Stimulated activated CD4-positive, alpha-beta T cell treated with anti-CD3 and anti-CD28 coated beads, Interleukin-12 subunit alpha, Interleukin-12 subunit beta, amount 100 ng/mL, for 24 hours (primary cell): ENCODE results near the gene PACS2.
"Not testable (repeated sequence)": the region's sequence is repeated elsewhere in the genome, so short reads cannot be mapped to it uniquely, and the experiment has no call there.

Experiments
- DNase-seq, 2 experiments: peaks; one replicate each; pipeline ENCODE4 v3.0.0-alpha.2; 2020; ENCODE audit warnings: low read depth in 2 of 2

The PACS2 gene

DNA sequence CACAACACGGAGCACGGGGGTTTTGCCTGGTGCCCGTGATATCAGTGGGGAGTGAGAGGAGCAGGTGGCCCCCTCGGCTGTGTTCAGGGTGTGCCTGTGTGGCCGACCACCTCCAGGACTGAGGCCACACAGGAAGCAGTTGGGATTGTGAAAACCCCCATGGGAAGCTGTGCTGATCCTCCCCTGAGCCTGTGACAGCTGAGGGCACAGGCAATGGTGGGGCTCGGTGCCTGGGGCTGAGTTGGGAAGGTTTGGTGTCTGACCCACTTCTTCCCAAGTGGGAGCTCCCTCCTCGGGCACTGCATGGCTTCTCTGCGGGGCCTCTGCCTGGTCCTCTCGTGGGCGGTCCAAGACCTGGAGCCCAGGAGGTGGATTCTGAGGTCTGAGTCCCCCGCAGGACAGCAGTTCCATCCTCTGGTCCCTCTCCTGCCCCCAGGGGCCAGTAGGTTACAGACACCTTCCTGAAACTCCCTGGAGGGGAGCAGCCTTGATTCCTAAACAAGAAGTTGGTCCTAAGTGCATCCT, 17.9 kb downstream of the PACS2 start:
- DNase-seq = no peak

- DNase-seq = no peak
These were observed 18.5 kb downstream of the PACS2 start for GRCh38 chr14:105333020-105333490.

- DNase-seq = no peak
These were observed 19.2 kb downstream of the PACS2 start for GRCh38 chr14:105333613-105334364.

GRCh38 chr14:105334383-105335230, 20.1 kb downstream of the PACS2 start:
- DNase-seq = no peak

DNA sequence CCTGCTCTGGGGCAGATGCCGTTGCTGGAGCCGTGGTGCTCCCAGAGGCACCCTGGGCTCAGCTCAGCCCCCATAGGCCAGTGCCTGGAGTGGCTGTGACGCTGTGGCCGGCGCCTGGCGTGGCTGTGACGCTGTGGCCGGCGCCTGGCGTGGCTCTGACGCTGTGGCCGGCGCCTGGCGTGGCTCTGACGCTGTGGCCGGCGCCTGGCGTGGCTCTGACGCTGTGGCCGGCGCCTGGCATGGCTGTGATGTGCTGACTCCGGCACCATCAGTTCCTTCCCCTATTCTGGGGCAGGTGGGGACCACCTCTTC, 20.6 kb downstream of the PACS2 start:
- not testable (repeated sequence) for DNase-seq

DNA sequence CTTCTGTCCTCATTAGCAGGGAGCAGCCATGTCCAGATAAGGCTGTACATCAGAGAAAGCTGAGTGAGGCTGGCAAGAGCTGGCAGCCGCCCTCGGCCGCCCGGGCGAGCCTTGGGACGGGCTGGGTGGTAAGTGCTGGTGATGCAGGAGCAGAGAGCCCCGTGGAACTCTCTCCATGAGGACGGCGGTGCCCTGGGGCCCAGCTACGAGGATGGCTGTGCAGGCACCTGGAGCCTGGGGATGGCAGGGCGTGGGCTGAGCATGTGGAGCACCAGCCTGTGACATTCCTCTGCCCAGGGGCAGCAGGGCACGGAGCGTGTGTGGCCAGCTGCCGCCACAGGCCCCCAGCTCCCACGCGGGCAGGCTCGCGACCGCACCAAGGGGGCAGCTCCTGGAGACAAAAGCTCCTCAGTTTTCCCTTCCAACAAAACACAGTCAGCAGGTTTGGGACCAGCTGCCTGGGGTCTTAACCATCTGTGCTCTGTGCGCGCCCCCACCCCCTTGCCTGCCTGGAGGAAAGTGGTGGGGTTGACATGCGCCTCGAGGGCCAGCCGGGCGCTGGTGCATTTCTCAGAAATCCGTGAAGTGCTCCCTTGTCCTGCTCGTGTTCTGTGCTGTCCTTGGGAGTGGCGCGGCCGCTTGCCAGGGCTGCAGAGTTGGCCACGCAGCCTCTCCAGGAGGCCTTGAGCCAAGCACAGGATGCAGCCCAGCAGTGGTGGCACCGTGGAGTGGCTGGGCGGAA, 21.4 kb downstream of the PACS2 start:
- no peak for DNase-seq

DNA sequence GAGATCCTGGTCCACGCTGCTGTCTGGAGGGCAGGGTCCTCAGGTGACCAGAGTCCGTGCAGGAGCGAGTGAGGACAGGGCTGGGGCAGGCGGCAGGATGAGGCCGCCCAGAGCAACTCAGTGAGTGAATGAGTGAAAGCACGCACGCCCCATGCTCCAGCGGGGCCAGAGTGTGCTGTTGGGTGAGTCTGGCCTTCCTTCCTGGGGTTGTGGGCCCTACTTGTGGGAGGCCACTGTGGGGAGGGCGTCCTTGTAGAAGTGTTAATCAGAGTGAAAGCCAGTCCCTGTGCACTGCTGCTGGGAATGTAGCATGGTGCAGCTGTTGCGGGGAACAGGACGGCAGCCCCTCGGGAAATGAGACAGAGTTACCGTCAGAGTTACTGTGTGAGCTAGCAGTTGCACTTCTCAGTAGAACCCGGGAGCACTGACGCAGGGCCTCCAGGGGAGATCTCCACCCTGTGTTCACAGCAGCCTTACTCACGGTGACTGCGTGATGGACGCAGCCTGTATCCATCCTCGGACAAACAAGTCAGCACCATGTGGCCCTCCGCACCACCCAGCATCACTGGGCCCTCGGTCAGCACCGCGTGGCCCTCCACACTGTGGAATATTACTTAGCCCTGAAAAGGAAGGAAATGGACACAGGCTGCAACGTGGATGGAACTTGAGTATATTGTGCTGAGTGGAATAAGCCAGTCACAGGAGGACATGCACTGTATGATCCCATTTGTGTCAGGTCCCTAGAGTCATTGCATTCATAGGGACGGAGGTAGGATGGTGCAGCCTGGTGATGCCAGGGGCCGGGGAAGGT, 22.1 kb downstream of the PACS2 start:
- no peak for DNase-seq

DNA sequence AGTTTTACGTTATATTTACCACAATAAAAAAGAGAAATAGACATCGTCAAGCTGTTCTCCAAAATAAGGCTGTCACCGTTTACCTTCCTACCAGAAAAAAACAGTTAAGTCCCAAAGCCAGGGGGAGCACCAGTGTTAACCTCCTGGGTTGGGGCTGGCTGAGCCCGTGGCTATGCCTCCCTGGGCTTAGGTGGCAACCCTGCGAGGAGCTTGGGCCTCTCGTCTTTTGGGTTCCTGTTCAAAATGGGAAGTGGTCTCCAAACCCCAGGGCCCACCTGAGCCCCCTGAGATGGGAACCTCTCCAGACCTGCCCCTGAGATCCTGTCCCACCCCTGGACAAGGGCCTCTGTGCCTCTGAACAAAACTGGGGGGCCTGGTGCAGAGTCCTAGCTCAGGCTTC, 22.9 kb downstream of the PACS2 start:
- no peak for DNase-seq

GRCh38 chr14:105337966-105338741, 23.6 kb downstream of the PACS2 start:
- no peak for DNase-seq

GRCh38 chr14:105340821-105341733, 26.5 kb downstream of the PACS2 start:
- no peak for DNase-seq

GRCh38 chr14:105343194-105343593, 28.6 kb downstream of the PACS2 start:
- no peak for DNase-seq

GRCh38 chr14:105346200-105346533, 31.6 kb downstream of the PACS2 start:
- DNase-seq = no peak

DNA sequence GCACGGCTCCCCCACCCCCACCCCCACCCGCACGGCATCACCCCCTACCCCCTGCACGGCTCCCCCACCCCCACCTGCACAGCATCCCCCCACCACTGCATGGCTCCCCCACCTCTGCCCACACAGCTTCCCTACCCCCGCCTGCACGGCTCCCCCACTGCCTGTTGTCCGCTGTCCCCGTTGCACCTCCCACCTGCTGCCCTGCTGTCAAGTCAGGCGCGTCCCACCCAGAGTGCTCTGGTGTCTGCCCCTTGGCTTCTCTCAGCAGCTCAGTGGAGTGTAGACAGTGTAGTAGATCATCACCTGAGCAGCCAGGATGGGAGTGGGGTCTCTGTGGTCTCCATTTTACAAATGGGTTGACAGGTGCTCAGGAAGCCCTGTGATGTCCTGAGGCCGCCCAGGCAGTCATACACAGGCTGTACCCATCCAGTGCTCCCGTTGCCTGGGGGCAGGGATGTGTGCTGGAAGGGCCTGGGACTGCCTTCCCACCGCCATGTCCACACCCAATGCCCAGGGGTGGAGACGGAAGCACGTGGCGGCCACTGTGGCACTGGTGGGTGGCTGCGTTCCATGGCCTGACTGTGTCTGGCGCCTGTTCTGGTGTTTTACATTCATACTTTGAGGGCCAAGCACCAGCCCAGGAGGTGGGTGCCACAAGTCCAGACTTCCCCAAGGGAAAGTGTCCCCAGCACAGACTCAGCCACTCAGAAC, 32.5 kb downstream of the PACS2 start:
- DNase-seq = no peak

GRCh38 chr14:105347587-105347968, 33.0 kb downstream of the PACS2 start:
- no peak for DNase-seq

DNA sequence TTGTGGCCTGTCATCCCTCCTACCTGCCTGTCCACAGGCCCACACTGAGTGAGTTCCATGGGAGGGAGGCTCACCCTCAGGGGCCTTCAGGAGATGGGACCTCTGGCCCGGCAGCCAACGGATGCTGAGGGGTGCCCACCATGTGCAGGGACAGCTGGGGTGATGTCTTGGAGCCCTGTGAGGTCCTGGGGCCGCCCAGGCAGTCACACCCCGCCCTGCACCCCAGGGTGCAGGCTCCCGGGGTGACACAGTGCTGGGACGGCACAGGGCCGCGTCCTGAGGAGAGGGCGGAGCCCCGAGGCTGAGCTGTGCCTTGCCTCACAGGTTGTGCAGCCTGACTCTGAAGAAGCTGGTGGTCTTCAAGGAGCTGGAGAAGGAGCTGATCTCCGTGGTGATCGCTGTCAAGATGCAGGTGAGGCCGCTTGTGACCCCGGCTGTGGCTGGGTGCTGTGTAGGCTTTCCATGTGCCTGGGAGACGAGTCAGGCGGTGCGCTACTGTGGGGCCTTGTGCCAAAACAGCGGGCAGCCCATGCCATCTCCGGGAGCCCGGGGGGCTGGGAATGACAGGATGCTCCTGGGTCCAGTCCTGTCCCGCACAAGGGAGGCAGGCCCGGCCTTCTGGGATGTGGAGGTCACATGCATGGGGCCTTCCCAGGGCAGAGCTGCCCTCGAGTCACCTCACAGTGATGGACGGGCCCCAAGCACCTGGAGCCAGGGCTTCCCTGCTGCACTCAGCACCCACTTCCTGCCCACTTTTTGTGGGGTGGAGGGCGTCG, 33.8 kb downstream of the PACS2 start:
- DNase-seq = no peak

GRCh38 chr14:105348945-105349699, 34.6 kb downstream of the PACS2 start:
- DNase-seq = no peak

DNA sequence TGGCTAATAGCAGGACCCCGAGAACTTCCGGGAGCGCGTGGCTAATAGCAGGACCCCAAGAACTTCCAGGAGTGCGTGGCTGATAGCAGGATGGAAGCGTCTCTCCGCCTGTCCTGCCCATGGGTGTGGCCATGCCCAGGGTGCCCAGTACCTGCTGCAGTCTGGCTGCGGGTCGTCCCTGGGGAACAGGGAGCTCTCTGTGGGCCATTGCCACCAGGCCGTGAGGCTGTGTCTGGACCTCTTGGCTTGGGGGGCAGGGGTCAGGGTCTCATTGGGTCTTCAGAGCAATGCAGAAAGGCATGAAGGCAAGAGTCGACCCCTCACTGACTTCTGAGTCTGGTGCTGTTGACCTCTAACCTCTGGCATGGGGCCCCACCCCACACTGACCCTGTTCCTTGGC, 35.4 kb downstream of the PACS2 start:
- no peak for DNase-seq
